Activated CD4-positive, alpha-beta T cell treated with anti-CD3 and anti-CD28 coated beads, Interleukin-2, Interleukin-4, amounts not matched to agents 100 ng/mL and 50 ng/mL, durations not matched to agents 16 hours and 8 hours (primary cell): ENCODE results near the gene MYO5B.
"Not testable (repeated sequence)": the region's sequence is repeated elsewhere in the genome, so short reads cannot be mapped to it uniquely, and the experiment has no call there.

Experiments
- DNase-seq: peaks from one replicate; pipeline ENCODE4 v3.0.0-alpha.2; 2020; ENCODE audit warnings: low spot score

MYO5B gene

GRCh38 chr18:49833814-49834213, 361.1 kb downstream of the MYO5B start:
- no peak for DNase-seq

- no peak for DNase-seq
Observed at GRCh38 chr18:49832221-49832647, 362.7 kb downstream of the MYO5B start.

GRCh38 chr18:49827996-49828395, 367.0 kb downstream of the MYO5B start:
- DNase-seq: no peak

GRCh38 chr18:49819823-49820671, 374.9 kb downstream of the MYO5B start:
- peak; percentile 62 for DNase-seq

GRCh38 chr18:49819071-49819662, 375.8 kb downstream of the MYO5B start:
- DNase-seq: no peak

GRCh38 chr18:49817947-49818346, 377.0 kb downstream of the MYO5B start:
- no peak for DNase-seq

- no peak for DNase-seq
Observed at GRCh38 chr18:49815927-49816326, 379.0 kb downstream of the MYO5B start.

GRCh38 chr18:49814147-49814499, 380.8 kb downstream of the MYO5B start:
- DNase-seq: peak; percentile 64

GRCh38 chr18:49813319-49814146, 381.4 kb downstream of the MYO5B start, which contains the start of gene ACAA2:
Gene ACAA2 (minus strand): TSS chr18:49813533. CDS start chr18:49813484, 49 bp downstream.
- DNase-seq: peak; percentile 88

- no peak for DNase-seq
Observed at GRCh38 chr18:49813069-49813318, 382.0 kb downstream of the MYO5B start.

GRCh38 chr18:49812286-49813068, 382.5 kb downstream of the MYO5B start:
- no peak for DNase-seq

GRCh38 chr18:49811151-49811938, 383.6 kb downstream of the MYO5B start:
- DNase-seq: no peak

GRCh38 chr18:49808553-49809191, 386.3 kb downstream of the MYO5B start:
- DNase-seq: not testable (repeated sequence)

- DNase-seq: no peak
Observed at GRCh38 chr18:49804096-49804495, 390.9 kb downstream of the MYO5B start.

- DNase-seq: no peak
Observed at GRCh38 chr18:49802623-49803022, 392.3 kb downstream of the MYO5B start.

- not testable (repeated sequence) for DNase-seq
Observed at GRCh38 chr18:49800491-49800890, 394.5 kb downstream of the MYO5B start.

GRCh38 chr18:49799806-49800205, 395.1 kb downstream of the MYO5B start:
- not testable (repeated sequence) for DNase-seq

GRCh38 chr18:49798001-49798400, 396.9 kb downstream of the MYO5B start:
- no peak for DNase-seq

GRCh38 chr18:49795612-49796552, 399.1 kb downstream of the MYO5B start:
- DNase-seq: no peak

GRCh38 chr18:49794743-49795142, 400.2 kb downstream of the MYO5B start:
- no peak for DNase-seq
